ENCODE results near the gene MYOCD. TPM values are rescaled to one million over a fixed set of nuclear protein-coding genes. Genes with fewer than 3 reads are reported as not detected.

Gene MYOCD
- total and polyA plus RNA-seq, 7 donors = 0.46 to 168 (median 108) TPM

- Histone ChIP-seq H3K36me3 (no peaks in the 10 kb centered on the region), H3K27ac (no peak overlapping the region), H3K4me3 (no peak overlapping the region), H3K9me3 (no peaks in the 10 kb centered on the region), H3K4me1 (peaks cover 0 to 10% (median 6%) of the 10 kb centered on the region in 4 donors), H3K27me3 (no peaks in the 10 kb centered on the region)
- intact Hi-C loops (cut with DNase I) = no loop called here
- WGBS, 2 donors = 77 to 81% methylated on average over 4 of the region's 4 CpGs
- no peak for DNase-seq
- no peak for TF ChIP-seq POLR2A (IDR thresholded peaks at IDR 0.05)
- TF ChIP-seq POLR2AphosphoS5 (IDR thresholded peaks at IDR 0.05) = no peak
- TF ChIP-seq, protein P1, sequence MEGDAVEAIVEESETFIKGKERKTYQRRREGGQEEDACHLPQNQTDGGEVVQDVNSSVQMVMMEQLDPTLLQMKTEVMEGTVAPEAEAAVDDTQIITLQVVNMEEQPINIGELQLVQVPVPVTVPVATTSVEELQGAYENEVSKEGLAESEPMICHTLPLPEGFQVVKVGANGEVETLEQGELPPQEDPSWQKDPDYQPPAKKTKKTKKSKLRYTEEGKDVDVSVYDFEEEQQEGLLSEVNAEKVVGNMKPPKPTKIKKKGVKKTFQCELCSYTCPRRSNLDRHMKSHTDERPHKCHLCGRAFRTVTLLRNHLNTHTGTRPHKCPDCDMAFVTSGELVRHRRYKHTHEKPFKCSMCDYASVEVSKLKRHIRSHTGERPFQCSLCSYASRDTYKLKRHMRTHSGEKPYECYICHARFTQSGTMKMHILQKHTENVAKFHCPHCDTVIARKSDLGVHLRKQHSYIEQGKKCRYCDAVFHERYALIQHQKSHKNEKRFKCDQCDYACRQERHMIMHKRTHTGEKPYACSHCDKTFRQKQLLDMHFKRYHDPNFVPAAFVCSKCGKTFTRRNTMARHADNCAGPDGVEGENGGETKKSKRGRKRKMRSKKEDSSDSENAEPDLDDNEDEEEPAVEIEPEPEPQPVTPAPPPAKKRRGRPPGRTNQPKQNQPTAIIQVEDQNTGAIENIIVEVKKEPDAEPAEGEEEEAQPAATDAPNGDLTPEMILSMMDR (IDR thresholded peaks at IDR 0.05) = no peak
- no peak for TF ChIP-seq EP300 (IDR thresholded peaks at IDR 0.05)
These were observed 40.6 kb upstream of the MYOCD start for GRCh38 chr17:12625092-12625491.

GRCh38 chr17:12627177-12627629 lies 38.5 kb upstream of the MYOCD start:
- TF ChIP-seq EP300 (IDR thresholded peaks at IDR 0.05) = no peak
- peak in 1 of 4 donors; percentile 58 for TF ChIP-seq POLR2AphosphoS5 (IDR thresholded peaks at IDR 0.05)
- peak; percentile 75 for DNase-seq
- Histone ChIP-seq H3K9me3 (no peaks in the 10 kb centered on the region), H3K4me3 (no peak overlapping the region), H3K4me1 (peaks cover 0 to 10% (median 6%) of the 10 kb centered on the region in 4 donors), H3K27ac (peak overlapping the region; percentile 43 to 74 (median 54)), H3K36me3 (no peaks in the 10 kb centered on the region), H3K27me3 (no peaks in the 10 kb centered on the region)
- intact Hi-C loops (cut with DNase I) = no loop called here
- 72 to 79% methylated on average over 8 of the region's 8 CpGs for WGBS, 2 donors

GRCh38 chr17:12627781-12628451 lies 37.8 kb upstream of the MYOCD start:
- H3K36me3 ChIP-seq = no peaks in the 10 kb centered on the region
- H3K9me3 ChIP-seq = no peaks in the 10 kb centered on the region
- no peak overlapping the region for H3K4me3 ChIP-seq
- TF ChIP-seq POLR2AphosphoS5 (IDR thresholded peaks at IDR 0.05) (no peak), POLR2A (IDR thresholded peaks at IDR 0.05) (no peak), EP300 (IDR thresholded peaks at IDR 0.05) (no peak)
- TF ChIP-seq, protein P1 (IDR thresholded peaks at IDR 0.05) = no peak
- intact Hi-C loops (cut with DNase I) = no loop called here
- peak overlapping the region; percentile 43 to 74 (median 54) for H3K27ac ChIP-seq
- no peak for DNase-seq
- no peaks in the 10 kb centered on the region for H3K27me3 ChIP-seq
- H3K4me1 ChIP-seq = peaks cover 0 to 9% (median 5%) of the 10 kb centered on the region in 4 donors
- 83 to 84% methylated on average over 5 of the region's 5 CpGs for WGBS, 2 donors

DNA sequence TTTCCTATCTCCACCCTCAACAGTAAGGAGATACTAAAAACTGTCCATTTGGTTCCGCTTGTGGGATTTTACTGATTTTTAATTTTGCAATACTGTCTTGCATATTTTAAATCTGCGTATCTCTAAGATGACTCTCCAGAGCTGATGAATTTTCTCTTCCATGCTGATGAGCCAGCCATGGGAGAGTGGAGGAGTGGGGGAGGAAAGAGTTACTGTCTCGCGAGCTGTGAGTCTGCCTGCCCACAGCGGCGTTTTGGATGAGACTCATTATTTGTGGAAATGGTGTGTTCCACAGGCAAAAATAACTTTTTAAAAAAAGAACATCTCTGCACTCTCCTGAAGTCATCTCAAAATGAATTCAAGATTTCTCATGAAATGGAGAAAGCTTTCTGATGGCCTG lies 34.6 kb upstream of the MYOCD start:
- H3K9me3 ChIP-seq = no peaks in the 10 kb centered on the region
- no peak for DNase-seq
- H3K27me3 ChIP-seq = no peaks in the 10 kb centered on the region
- peak overlapping the region in 1 of 4 donors; percentile 51 for H3K27ac ChIP-seq
- peaks cover 0 to 9% (median 5%) of the 10 kb centered on the region in 4 donors for H3K4me1 ChIP-seq
- intact Hi-C loops (cut with DNase I) = no loop called here
- H3K4me3 ChIP-seq = no peak overlapping the region
- TF ChIP-seq EP300 (IDR thresholded peaks at IDR 0.05) (no peak), POLR2A (IDR thresholded peaks at IDR 0.05) (no peak), POLR2AphosphoS5 (IDR thresholded peaks at IDR 0.05) (no peak)
- TF ChIP-seq, protein P1 (IDR thresholded peaks at IDR 0.05) = no peak
- WGBS, 2 donors = 85 to 95% methylated on average over 6 of the region's 6 CpGs
- no peaks in the 10 kb centered on the region for H3K36me3 ChIP-seq

- TF ChIP-seq, protein P1 (IDR thresholded peaks at IDR 0.05) = no peak
- TF ChIP-seq POLR2AphosphoS5 (IDR thresholded peaks at IDR 0.05) (no peak), EP300 (IDR thresholded peaks at IDR 0.05) (no peak), POLR2A (IDR thresholded peaks at IDR 0.05) (no peak)
- Histone ChIP-seq H3K4me3 (no peak overlapping the region), H3K27ac (no peak overlapping the region), H3K36me3 (no peaks in the 10 kb centered on the region), H3K9me3 (no peaks in the 10 kb centered on the region), H3K4me1 (peaks cover 0 to 5% (median 4%) of the 10 kb centered on the region in 4 donors), H3K27me3 (no peaks in the 10 kb centered on the region)
- WGBS, 2 donors = 95% methylated on average over 5 of the region's 5 CpGs
- DNase-seq = no peak
- intact Hi-C loops (cut with DNase I) = no loop called here
These were observed 32.9 kb upstream of the MYOCD start for GRCh38 chr17:12632785-12633184.

Measured in sigmoid colon (tissue), 7 donors.